ENCODE results near the gene RIBC2.
A peak's percentile ranks its signal among the peaks of the same experiment; 100 is the strongest.
"Not testable (repeated sequence)": the region's sequence is repeated elsewhere in the genome, so short reads cannot be mapped to it uniquely, and the experiment has no call there.

The RIBC2 gene, protein sequence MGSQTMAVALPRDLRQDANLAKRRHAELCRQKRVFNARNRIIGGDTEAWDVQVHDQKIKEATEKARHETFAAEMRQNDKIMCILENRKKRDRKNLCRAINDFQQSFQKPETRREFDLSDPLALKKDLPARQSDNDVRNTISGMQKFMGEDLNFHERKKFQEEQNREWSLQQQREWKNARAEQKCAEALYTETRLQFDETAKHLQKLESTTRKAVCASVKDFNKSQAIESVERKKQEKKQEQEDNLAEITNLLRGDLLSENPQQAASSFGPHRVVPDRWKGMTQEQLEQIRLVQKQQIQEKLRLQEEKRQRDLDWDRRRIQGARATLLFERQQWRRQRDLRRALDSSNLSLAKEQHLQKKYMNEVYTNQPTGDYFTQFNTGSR

DNA sequence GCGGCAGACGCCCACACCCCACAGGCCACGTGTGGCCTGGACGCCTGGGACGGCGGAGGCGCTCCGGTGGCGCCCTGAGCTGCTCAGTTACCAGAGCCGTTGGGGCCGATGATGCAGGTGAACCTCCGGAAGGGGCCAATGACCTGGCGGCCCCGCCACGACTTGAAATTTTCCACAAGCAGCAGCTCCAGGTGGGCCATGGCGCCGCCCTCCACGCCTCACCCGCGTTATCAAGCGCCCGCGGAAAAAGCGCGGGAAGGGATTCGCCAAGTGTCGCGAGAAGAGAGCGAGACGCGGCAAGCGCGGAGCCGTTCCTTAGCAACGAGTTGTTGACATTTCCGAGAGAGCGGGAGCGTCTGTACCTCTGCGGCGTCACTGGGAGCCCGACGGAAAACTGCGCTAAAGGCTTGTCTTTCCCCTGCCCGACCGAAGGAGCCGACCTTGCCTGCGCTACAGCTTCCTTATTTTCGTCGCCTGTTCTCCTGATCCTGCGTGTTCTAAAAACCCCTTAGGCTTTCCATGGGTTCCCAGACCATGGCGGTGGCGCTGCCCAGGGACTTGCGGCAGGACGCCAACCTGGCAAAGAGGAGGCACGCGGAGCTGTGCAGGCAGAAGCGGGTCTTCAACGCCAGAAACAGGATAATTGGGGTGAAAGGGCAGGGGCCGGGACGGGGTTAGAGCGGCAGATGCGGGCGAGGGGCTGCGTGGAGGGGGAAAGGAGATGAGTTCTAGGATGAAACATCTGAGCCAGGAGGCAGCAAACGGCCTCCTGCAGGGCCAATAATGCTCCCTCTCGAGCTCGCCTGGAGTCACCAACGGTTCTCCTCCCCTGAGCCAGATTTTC lies at the start of gene RIBC2, which contains the start of gene SMC1B:
RIBC2 (plus strand) TSS at position 326 of the 844 bp plus-strand sequence; CDS start at position 520, 194 bp downstream.
SMC1B (minus strand) TSS at position 232 of the 844 bp plus-strand sequence; CDS start at position 200, 32 bp downstream.
- peak; percentile 91 for DNase-seq
- Mint-ChIP-seq H3K4me3 (peak within 1 kb of the TSS; percentile 80), H3K36me3 (peaks cover 8% of the 10 kb centered on the region), H3K27me3 (peaks cover 11% of the 10 kb centered on the region), H3K9me3 (no peaks in the 10 kb centered on the region), H3K4me1 (peaks cover 26% of the 10 kb centered on the region), H3K27ac (peak within 1 kb of the TSS; percentile 65)
- CTCF ChIA-PET, result interaction anchor here (1.7 kb wide), 1 partner anchor 20 kb away, joined by 7 read pairs; no protein-coding TSS in a partner anchor

DNA sequence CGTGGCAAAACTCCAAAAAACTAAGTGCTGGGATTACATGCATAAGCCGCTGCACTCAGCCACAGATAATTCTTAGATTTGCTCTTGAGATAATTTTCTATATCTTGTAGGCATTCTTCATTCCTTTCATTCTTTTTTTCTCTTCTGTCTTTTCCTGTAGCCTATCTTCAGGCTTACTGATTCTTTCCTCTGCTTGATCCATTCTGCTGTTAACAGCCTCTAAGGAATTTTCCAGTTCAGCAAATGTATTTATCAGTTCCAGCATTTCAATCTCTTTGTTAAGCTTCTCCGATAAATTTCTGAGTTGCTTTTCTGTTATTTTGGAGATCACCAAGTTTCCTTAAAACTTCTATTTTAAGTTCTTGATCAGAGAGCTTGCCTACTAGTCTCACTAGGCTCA lies 46.8 kb upstream of the RIBC2 start:
- H3K27ac Mint-ChIP-seq, result no peak overlapping the region
- DNase-seq, result no peak
- peaks cover 5% of the 10 kb centered on the region for H3K9me3 Mint-ChIP-seq
- no peak overlapping the region for H3K4me3 Mint-ChIP-seq
- peaks cover 5% of the 10 kb centered on the region for H3K36me3 Mint-ChIP-seq
- peaks cover 25% of the 10 kb centered on the region for H3K27me3 Mint-ChIP-seq
- CTCF ChIA-PET, result no interaction called here
- H3K4me1 Mint-ChIP-seq, result no peaks in the 10 kb centered on the region

DNA sequence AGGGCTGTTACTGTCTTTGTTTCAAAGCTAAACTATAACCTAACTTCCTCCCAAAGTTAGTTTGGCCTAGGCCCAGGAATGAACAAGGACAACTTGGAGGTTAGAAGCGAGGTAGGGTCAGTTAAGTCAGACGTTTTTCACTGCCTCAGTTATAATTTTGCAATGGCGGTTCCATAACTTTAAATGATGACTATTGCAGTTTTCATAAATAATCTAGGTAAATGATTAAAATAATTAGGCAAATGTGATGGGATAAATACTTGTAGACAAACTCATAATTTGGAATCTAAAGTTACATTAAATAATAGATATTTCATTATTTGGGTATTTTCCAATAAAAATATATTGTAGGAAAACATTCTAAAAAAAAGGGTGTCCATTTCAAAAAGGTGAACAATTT lies 39.9 kb upstream of the RIBC2 start:
- H3K36me3 Mint-ChIP-seq, H3K4me3 Mint-ChIP-seq, H3K9me3 Mint-ChIP-seq, H3K27ac Mint-ChIP-seq, CTCF ChIA-PET, H3K27me3 Mint-ChIP-seq, H3K4me1 Mint-ChIP-seq, DNase-seq: not testable (repeated sequence)

DNA sequence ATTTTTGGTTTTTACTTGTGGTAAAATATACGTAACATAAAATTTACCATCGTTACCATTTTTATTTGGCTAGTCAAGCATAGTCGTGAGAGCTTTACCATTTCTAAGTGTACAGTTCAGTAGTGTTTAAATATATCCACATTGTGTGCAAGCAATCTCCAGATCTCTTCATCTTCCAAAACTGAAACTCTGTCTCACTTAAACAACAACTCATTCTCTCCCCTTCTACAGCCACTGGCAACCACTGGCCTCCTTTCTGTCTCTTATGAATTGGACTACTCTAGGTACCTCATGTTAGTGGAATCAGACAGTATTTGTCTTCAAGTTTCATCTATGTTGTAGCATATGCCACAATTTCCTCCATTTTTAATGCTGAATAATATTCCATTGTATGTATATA lies 37.5 kb upstream of the RIBC2 start:
- peaks cover 9% of the 10 kb centered on the region for H3K27me3 Mint-ChIP-seq
- H3K27ac Mint-ChIP-seq, result no peak overlapping the region
- peaks cover 3% of the 10 kb centered on the region for H3K4me1 Mint-ChIP-seq
- no peak for DNase-seq
- CTCF ChIA-PET, result no interaction called here
- no peak overlapping the region for H3K4me3 Mint-ChIP-seq
- H3K36me3 Mint-ChIP-seq, result no peaks in the 10 kb centered on the region
- H3K9me3 Mint-ChIP-seq, result no peaks in the 10 kb centered on the region

DNA sequence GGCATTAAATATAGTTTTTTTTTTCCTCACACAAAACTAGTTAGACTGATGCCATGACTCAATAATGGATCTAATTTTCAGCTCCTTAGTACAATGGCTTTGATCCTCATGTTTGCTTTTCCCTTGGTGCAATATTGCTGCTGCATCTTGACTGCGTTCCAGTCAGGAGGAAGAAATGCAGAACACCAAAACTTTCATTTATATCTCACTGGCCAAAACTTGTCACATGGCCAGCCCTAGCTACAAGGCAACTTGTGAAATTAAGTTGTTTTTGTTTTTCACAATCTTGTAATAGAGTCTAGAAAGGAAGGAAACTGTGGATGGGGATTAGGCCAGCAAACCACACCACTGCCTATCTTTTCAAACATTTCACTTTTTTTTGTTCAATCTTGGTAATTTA lies 36.8 kb upstream of the RIBC2 start:
- no peak for DNase-seq
- H3K9me3 Mint-ChIP-seq, result no peaks in the 10 kb centered on the region
- H3K27me3 Mint-ChIP-seq, result peaks cover 9% of the 10 kb centered on the region
- CTCF ChIA-PET, result no interaction called here
- H3K4me3 Mint-ChIP-seq, result no peak overlapping the region
- no peak overlapping the region for H3K27ac Mint-ChIP-seq
- H3K4me1 Mint-ChIP-seq, result peaks cover 3% of the 10 kb centered on the region
- no peaks in the 10 kb centered on the region for H3K36me3 Mint-ChIP-seq

DNA sequence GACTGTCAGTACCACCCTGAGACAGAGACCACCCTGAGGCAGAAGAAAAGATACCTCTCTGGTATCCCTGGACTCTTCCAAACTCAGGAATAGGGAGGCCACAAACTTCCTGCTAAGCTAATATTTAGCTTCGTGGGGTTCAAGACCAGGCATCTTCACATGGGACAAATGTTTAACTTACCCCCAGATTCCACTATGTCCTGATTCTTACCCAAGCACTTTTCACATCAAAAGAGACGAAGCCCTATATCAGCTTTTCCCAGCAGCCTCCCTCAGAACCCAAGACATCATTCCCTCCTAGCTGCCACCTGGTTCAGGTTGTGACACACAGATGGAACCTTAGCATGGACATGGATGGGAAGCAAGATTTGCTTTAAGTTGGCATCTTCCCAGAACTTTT lies 32.1 kb upstream of the RIBC2 start:
- DNase-seq, result no peak
- CTCF ChIA-PET, result no interaction called here
- Mint-ChIP-seq H3K9me3 (no peaks in the 10 kb centered on the region), H3K27me3 (peaks cover 4% of the 10 kb centered on the region), H3K36me3 (no peaks in the 10 kb centered on the region), H3K4me3 (no peak overlapping the region), H3K27ac (no peak overlapping the region), H3K4me1 (peaks cover 3% of the 10 kb centered on the region)

DNA sequence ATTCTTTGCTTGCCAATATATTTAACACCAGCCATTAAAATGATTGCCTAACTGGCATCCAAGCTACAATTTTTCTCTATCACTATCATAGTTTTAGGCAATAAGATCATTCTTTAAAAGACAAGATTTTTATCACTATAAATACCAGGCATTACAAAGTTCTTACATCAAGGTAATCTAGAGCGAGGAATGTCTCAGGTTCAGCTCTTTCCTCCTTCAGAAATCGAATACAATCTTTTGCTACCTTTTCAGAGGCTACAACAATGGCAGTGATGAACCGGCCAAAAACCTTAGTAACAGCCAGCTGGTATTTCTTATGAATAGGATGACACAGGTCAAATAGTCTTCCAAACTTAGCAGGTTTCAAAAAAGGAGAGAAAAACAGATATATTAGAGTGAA lies 23.9 kb upstream of the RIBC2 start:
- no peak for DNase-seq
- Mint-ChIP-seq H3K9me3 (no peaks in the 10 kb centered on the region), H3K4me1 (no peaks in the 10 kb centered on the region), H3K4me3 (no peak overlapping the region), H3K27ac (no peak overlapping the region), H3K27me3 (peaks cover 28% of the 10 kb centered on the region), H3K36me3 (no peaks in the 10 kb centered on the region)
- CTCF ChIA-PET, result interaction anchor here (0.9 to 1.6 kb wide), 2 partner anchors 9 to 72 kb away, joined by 3 to 4 read pairs; no protein-coding TSS in a partner anchor

DNA sequence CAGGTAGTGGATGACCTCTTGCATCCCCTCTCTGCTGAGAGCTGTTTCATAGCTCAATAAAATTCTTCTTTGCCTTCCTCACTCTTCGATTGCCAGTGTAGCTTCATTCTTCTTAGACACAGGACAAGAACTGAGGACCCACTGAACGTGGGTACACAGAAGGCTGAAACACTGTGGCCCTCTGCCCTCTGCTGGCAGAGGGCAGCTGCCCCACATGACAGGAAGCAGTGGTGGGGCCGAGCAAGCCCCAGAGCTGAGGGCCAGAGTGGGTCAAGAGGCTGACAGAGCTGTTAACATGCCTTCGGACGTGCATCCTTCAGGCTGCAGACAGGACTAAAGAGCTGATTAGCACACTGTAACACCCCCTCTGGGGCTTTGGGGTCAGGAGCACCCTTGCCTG lies 15.7 kb upstream of the RIBC2 start:
- no peaks in the 10 kb centered on the region for H3K9me3 Mint-ChIP-seq
- H3K4me3 Mint-ChIP-seq, result no peak overlapping the region
- no peaks in the 10 kb centered on the region for H3K36me3 Mint-ChIP-seq
- H3K27ac Mint-ChIP-seq, result no peak overlapping the region
- CTCF ChIA-PET, result interaction anchor here (0.7 to 1.2 kb wide), 3 partner anchors 8 to 126 kb away, joined by 3 to 4 read pairs (median 4); no protein-coding TSS in a partner anchor
- H3K27me3 Mint-ChIP-seq, result peaks cover 22% of the 10 kb centered on the region
- H3K4me1 Mint-ChIP-seq, result no peaks in the 10 kb centered on the region
- no peak for DNase-seq

DNA sequence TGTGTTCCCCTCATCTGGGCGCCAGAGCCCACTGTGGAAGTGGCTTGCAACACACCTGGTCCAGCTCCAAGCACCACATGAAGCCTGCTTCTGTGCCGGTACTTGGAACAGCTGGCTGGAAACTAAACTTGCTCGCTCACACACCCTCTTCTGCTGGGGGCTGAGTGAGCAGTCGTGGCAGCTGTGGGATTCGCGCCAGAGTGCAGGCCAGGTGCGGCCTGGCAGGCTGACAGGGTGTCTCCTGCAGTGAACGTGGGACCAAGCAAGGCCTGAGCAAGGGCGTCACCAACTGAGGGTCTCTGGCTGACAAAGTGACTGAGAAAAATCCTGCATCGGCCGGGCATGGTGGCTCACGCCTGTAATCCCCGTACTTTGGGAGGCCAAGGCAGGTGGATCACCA lies 15.3 kb upstream of the RIBC2 start:
- no peak overlapping the region for H3K4me3 Mint-ChIP-seq
- H3K4me1 Mint-ChIP-seq, result no peaks in the 10 kb centered on the region
- H3K27me3 Mint-ChIP-seq, result peaks cover 22% of the 10 kb centered on the region
- H3K9me3 Mint-ChIP-seq, result no peaks in the 10 kb centered on the region
- CTCF ChIA-PET, result interaction anchor here (1.2 kb wide), 1 partner anchor 126 kb away, joined by 4 read pairs; no protein-coding TSS in a partner anchor
- DNase-seq, result no peak
- no peak overlapping the region for H3K27ac Mint-ChIP-seq
- H3K36me3 Mint-ChIP-seq, result no peaks in the 10 kb centered on the region

DNA sequence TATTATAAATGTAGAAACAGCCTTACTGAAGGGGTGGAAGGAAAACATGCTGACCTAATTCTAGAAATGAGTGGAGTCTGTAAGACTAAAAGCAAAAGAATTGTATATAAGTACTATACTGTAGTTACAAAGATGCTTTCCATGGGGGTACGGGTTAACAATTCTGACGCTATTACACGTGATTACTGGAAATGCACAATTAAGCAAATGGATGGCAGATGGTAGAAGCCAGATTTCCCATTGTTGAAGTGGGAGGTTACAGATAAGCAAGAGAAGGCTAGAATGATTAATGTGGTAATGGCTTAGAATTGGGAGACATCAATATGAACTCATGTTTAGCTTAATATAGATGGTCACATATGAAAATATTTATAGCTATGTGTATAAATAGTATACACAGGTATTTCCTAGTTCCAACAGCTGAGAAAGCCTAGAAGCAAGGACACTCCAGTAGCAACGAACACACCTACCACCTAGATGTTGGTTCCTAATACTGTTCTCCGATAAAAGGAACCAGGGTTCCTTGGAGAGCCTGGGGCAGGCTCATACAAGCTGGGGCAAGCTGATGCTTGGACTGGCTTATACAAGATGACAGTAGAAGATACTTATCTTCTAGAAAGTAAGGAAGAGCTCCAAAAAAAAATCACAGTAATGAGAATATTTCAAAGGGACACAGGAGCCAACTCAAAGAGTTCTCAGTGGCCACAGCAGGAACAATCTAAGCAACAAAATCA lies 13.6 kb upstream of the RIBC2 start:
- Mint-ChIP-seq H3K36me3 (no peaks in the 10 kb centered on the region), H3K27ac (no peak overlapping the region), H3K4me3 (no peak overlapping the region), H3K27me3 (peaks cover 12% of the 10 kb centered on the region), H3K9me3 (no peaks in the 10 kb centered on the region), H3K4me1 (no peaks in the 10 kb centered on the region)
- no peak for DNase-seq
- CTCF ChIA-PET, result no interaction called here

DNA sequence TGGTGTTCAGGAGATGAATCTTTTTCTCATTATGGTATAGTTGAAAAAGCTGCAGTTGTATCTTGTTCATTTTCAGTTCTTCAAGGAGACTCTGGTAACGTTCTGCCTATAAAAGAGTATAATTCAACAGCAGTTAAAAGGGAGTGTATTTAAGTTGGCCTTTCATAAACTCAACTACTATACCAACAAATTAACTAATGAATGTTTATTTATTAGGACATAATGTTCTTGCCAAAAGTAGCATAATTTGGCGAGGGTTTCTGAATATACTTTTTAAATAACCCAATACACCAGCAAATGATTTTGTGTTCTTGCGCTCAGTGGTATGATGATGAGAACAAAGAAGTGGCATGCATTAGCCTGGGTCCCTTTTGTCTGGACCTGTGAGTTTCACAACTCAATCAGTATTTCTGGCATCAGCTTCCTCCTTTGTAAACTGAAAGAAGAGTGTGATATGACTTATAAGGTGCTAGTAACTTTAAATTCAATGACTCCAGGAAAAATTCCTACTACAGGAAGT lies 11.0 kb upstream of the RIBC2 start:
- Mint-ChIP-seq H3K36me3 (no peaks in the 10 kb centered on the region), H3K27ac (no peak overlapping the region), H3K4me1 (no peaks in the 10 kb centered on the region), H3K9me3 (no peaks in the 10 kb centered on the region), H3K27me3 (peaks cover 13% of the 10 kb centered on the region), H3K4me3 (no peak overlapping the region)
- no peak for DNase-seq
- CTCF ChIA-PET, result interaction anchor here (0.7 kb wide), 1 partner anchor 427 kb away, joined by 4 read pairs; no protein-coding TSS in a partner anchor

DNA sequence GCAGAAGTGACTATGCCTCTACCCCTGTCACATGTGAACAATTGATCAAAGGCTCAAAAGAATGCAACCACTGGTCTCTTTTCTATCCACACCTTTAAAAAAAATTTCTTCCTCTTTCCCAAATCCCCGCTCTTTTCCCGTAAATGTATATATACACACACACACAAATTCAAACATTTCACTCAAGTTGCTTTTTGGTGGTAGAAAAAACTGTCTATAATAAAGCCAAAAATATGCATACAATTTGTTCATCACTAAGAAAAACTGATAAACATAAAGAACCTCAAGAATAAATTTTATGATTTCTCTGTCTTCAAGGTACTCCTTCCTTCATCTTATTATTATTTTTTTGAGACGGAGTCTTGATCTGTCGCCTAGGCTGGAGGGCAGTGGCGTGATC lies 5.7 kb upstream of the RIBC2 start:
- CTCF ChIA-PET, result no interaction called here
- peaks cover 1% of the 10 kb centered on the region for H3K9me3 Mint-ChIP-seq
- DNase-seq, result no peak
- H3K36me3 Mint-ChIP-seq, result peaks cover 3% of the 10 kb centered on the region
- H3K4me3 Mint-ChIP-seq, result no peak overlapping the region
- H3K27ac Mint-ChIP-seq, result no peak overlapping the region
- H3K27me3 Mint-ChIP-seq, result peaks cover 6% of the 10 kb centered on the region
- peaks cover 3% of the 10 kb centered on the region for H3K4me1 Mint-ChIP-seq

DNA sequence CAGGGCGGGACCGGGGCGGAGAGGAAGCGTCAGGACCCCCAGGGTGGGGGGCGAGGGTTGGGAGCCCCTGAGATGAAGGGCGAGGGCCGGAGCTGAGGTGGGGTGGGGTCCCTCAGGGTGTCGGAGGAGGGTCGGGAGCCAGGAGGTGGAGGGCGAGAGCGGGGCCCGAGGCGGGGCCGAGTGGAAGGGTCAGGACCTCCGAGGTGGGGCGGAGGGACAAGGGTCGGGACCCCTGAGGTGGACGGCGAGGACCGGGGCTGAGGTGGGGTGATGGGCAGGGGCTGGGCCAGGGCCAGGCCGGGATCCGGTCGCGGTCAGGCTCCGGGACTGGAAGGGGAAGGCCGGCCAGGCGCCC lies 503 bp upstream of the RIBC2 start:
- CTCF ChIA-PET, result interaction anchor here (1.7 kb wide), 1 partner anchor 20 kb away, joined by 7 read pairs; no protein-coding TSS in a partner anchor
- H3K36me3 Mint-ChIP-seq, result peaks cover 7% of the 10 kb centered on the region
- peaks cover 11% of the 10 kb centered on the region for H3K27me3 Mint-ChIP-seq
- H3K4me1 Mint-ChIP-seq, result peaks cover 26% of the 10 kb centered on the region
- DNase-seq, result no peak
- peak overlapping the region; percentile 62 for H3K27ac Mint-ChIP-seq
- no peaks in the 10 kb centered on the region for H3K9me3 Mint-ChIP-seq
- H3K4me3 Mint-ChIP-seq, result peak overlapping the region; percentile 60

Data from activated naive CD4-positive, alpha-beta T cell treated with anti-CD3 and anti-CD28 coated beads, Interleukin-2, amount 10 ng/mL, durations not matched to agents 7 days and 5 days (primary cell).